Rectal smooth muscle tissue (tissue), 1 donor: ENCODE data around the gene STUM.
"Not testable (repeated sequence)": the region's sequence is repeated elsewhere in the genome, so short reads cannot be mapped to it uniquely, and the experiment has no call there.

Experiments
- H3K27ac ChIP-seq: one replicate; pipeline ENCODE4 v1.7.0; 2013; ENCODE audit warnings: low read depth, low read length, inconsistent platforms
- H3K27me3 ChIP-seq: one replicate; pipeline ENCODE4 v1.7.0; 2013; ENCODE audit warnings: low read length; ENCODE audit not compliant: control insufficient read depth, insufficient read depth
- H3K36me3 ChIP-seq: one replicate; pipeline ENCODE4 v1.7.0; 2013; ENCODE audit warnings: low read length; ENCODE audit not compliant: control insufficient read depth, insufficient read depth
- H3K4me1 ChIP-seq: one replicate; pipeline ENCODE4 v1.7.0; 2013; ENCODE audit warnings: low read length; ENCODE audit not compliant: control insufficient read depth, insufficient read depth
- H3K4me3 ChIP-seq: one replicate; pipeline ENCODE4 v1.7.0; 2013; ENCODE audit warnings: low read length
- H3K9ac ChIP-seq: one replicate; pipeline ENCODE4 v1.7.0; 2013; ENCODE audit warnings: low read length

Gene STUM

GRCh38 chr1:226597616-226598454, 49.3 kb downstream of the STUM start:
- H3K4me3 ChIP-seq, result no peak overlapping the region
- H3K9ac ChIP-seq, result no peak overlapping the region

GRCh38 chr1:226598455-226598849, 49.9 kb downstream of the STUM start:
- H3K4me1 ChIP-seq, result peaks cover 10% of the 10 kb centered on the region
- no peak overlapping the region for H3K9ac ChIP-seq
- H3K27me3 ChIP-seq, result no peaks in the 10 kb centered on the region
- no peak overlapping the region for H3K27ac ChIP-seq
- no peak overlapping the region for H3K4me3 ChIP-seq
- H3K36me3 ChIP-seq, result no peaks in the 10 kb centered on the region

More at GRCh38 chr1:226597616-226598454, 49.3 kb downstream of the STUM start:
- Histone ChIP-seq H3K4me1 (peaks cover 7% of the 10 kb centered on the region), H3K27ac (no peak overlapping the region), H3K36me3 (no peaks in the 10 kb centered on the region), H3K27me3 (no peaks in the 10 kb centered on the region)

DNA sequence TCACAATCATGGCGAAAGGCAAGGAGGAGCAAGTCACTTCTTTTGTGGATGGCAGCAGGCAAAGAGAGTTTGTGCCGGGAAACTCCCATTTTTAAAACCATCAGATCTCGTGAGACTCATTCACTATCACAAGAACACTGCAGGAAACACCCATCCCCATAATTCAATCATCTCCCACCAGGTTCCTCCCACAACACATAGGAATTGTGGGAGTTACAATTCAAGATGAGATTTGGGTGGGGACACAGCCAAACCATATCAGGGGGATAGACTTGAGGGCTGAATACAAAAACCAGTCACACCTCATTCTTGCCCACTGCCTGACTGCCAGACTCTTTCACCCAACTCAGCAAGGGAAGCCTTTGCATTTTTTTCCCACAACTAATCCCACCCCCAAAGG, 50.4 kb downstream of the STUM start:
- not testable (repeated sequence) for H3K27me3 ChIP-seq, H3K27ac ChIP-seq, H3K4me3 ChIP-seq, H3K9ac ChIP-seq, H3K36me3 ChIP-seq
- H3K4me1 ChIP-seq, result peaks cover 10% of the 10 kb centered on the region

GRCh38 chr1:226599636-226600238, 51.2 kb downstream of the STUM start:
- no peak overlapping the region for H3K4me3 ChIP-seq
- H3K27me3 ChIP-seq, result no peaks in the 10 kb centered on the region
- no peaks in the 10 kb centered on the region for H3K36me3 ChIP-seq
- peaks cover 10% of the 10 kb centered on the region for H3K4me1 ChIP-seq
- no peak overlapping the region for H3K27ac ChIP-seq
- H3K9ac ChIP-seq, result no peak overlapping the region

DNA sequence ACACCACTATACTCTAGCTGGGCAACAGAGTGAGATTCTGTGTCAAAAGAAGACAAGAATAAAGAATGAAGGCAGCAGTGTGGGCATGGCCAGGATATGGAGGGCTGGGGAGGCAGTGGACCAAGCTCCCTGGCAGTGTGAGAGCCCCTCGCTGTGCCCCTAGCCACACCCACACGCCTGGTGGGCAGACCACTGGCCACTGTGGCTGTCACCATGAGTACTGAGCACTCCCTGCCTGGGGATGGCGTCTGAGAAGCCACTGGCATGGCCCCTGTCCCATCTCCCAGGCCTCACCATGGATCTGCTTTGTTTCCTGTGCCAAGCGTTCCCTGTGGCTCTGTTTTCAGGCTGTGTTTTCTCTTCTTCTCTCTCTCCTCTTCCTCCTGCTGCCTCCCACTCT, 51.7 kb downstream of the STUM start:
- no peak overlapping the region for H3K27ac ChIP-seq
- no peak overlapping the region for H3K9ac ChIP-seq
- peaks cover 10% of the 10 kb centered on the region for H3K4me1 ChIP-seq
- H3K4me3 ChIP-seq, result no peak overlapping the region
- H3K27me3 ChIP-seq, result no peaks in the 10 kb centered on the region
- H3K36me3 ChIP-seq, result no peaks in the 10 kb centered on the region

- no peak overlapping the region for H3K9ac ChIP-seq
- no peaks in the 10 kb centered on the region for H3K36me3 ChIP-seq
- no peak overlapping the region for H3K4me3 ChIP-seq
- H3K27me3 ChIP-seq, result no peaks in the 10 kb centered on the region
- H3K4me1 ChIP-seq, result peaks cover 10% of the 10 kb centered on the region
- H3K27ac ChIP-seq, result no peak overlapping the region
Observed at GRCh38 chr1:226601456-226601855, 52.9 kb downstream of the STUM start.

- Histone ChIP-seq H3K9ac (no peak overlapping the region), H3K27me3 (no peaks in the 10 kb centered on the region), H3K4me3 (no peak overlapping the region), H3K27ac (peak overlapping the region; percentile 77), H3K4me1 (peaks cover 10% of the 10 kb centered on the region), H3K36me3 (no peaks in the 10 kb centered on the region)
Observed at GRCh38 chr1:226602186-226603021, 53.8 kb downstream of the STUM start.

GRCh38 chr1:226603022-226603857, 54.7 kb downstream of the STUM start:
- Histone ChIP-seq H3K4me3 (no peak overlapping the region), H3K9ac (no peak overlapping the region), H3K36me3 (no peaks in the 10 kb centered on the region), H3K27me3 (no peaks in the 10 kb centered on the region), H3K27ac (peak overlapping the region; percentile 77), H3K4me1 (peaks cover 10% of the 10 kb centered on the region)

- Histone ChIP-seq H3K27ac (peak overlapping the region; percentile 30), H3K4me1 (peaks cover 10% of the 10 kb centered on the region), H3K9ac (no peak overlapping the region), H3K27me3 (no peaks in the 10 kb centered on the region), H3K4me3 (no peak overlapping the region), H3K36me3 (no peaks in the 10 kb centered on the region)
Observed at GRCh38 chr1:226603858-226604559, 55.4 kb downstream of the STUM start.

- Histone ChIP-seq H3K36me3 (no peaks in the 10 kb centered on the region), H3K9ac (no peak overlapping the region), H3K4me1 (peaks cover 10% of the 10 kb centered on the region), H3K27me3 (no peaks in the 10 kb centered on the region), H3K4me3 (no peak overlapping the region), H3K27ac (peak overlapping the region; percentile 30)
Observed at GRCh38 chr1:226604560-226605317, 56.2 kb downstream of the STUM start.
